Left lung (tissue), 10 donors: Measurements from ENCODE around the gene HDGF. TPM values are rescaled to one million over a fixed set of nuclear protein-coding genes. Genes with fewer than 3 reads are reported as not detected.

Experiments used
- ATAC-seq: fragments of 200-7000 bp; cut with Tn5 transposase; one replicate; pipeline ENCODE4 v1.9.1; 2020; ENCODE audit warnings: moderate library complexity
- DNase-seq, 4 donors: peaks; one replicate each; pipeline ENCODE4 v3.0.0-alpha.2; 2013 to 2020
- H3K27ac ChIP-seq, 2 donors: fragments of 200-600 bp; sonication (generic) in 1 of 2; one replicate each; pipeline versions ENCODE4 v1.5.0 to v1.8.0; 2020 to 2021
- H3K27me3 ChIP-seq, 2 donors: fragments of 200-600 bp; sonication (generic) in 1 of 2; one replicate each; pipeline versions ENCODE4 v1.5.0 to v1.8.0; 2020 to 2021
- H3K36me3 ChIP-seq, 2 donors: fragments of 200-600 bp; sonication (generic) in 1 of 2; one replicate each; pipeline versions ENCODE4 v1.5.0 to v1.8.0; 2020 to 2021
- H3K4me1 ChIP-seq, 2 donors: fragments of 200-600 bp; one replicate each; pipeline ENCODE4 v1.8.0; 2021
- H3K4me3 ChIP-seq, 2 donors: fragments of 200-600 bp; sonication (generic) in 1 of 2; one replicate each; pipeline versions ENCODE4 v1.5.0 to v1.8.0; 2020 to 2021; ENCODE audit warnings: mild to moderate bottlenecking in 1 of 2
- H3K9me3 ChIP-seq, 2 donors: fragments of 200-600 bp; sonication (generic) in 1 of 2; one replicate each; pipeline versions ENCODE4 v1.5.0 to v1.8.0; 2020 to 2021
- intact Hi-C, 2 donors: fragments of 100-400 bp; cut with DNase I; formaldehyde crosslinking; loops; one replicate each; pipeline versions ENCODE4 v1.11.2 to v1.14.2; 2022
- polyA plus RNA-seq, 6 donors: library from polyadenylated mRNA; unstranded; fragments of 120-200 nt; gene quantifications; one replicate each; pipeline ENCODE4 v1.2.1, GENCODE V29; 2013; ENCODE audit not compliant: insufficient read length in 6 of 6
- total RNA-seq, 2 donors: library from RNA; stranded (reverse); fragmentation: NEBNext Ultra II Directional; extraction: Animal tissue kit (Norgen Biotek cat#: 25700); gene quantifications; one replicate each; pipeline ENCODE4 v1.2.1, GENCODE V29; 2021
- TF ChIP-seq, protein P1 (sequence below), 2 donors: fragments of 200-600 bp; sonication (generic) in 1 of 2; IDR thresholded peaks; one replicate each; pipeline versions ENCODE4 v1.5.0 to v1.8.0; 2021; ENCODE audit warnings: antibody characterized with exemption in 2 of 2
- donor health status: DM: no; HTN: yes; CAD: no.
- donor health status: DM: no; HTN: no; CAD: no.

Gene HDGF
- total and polyA plus RNA-seq, 8 donors = 139 to 260 (median 229) TPM

DNA sequence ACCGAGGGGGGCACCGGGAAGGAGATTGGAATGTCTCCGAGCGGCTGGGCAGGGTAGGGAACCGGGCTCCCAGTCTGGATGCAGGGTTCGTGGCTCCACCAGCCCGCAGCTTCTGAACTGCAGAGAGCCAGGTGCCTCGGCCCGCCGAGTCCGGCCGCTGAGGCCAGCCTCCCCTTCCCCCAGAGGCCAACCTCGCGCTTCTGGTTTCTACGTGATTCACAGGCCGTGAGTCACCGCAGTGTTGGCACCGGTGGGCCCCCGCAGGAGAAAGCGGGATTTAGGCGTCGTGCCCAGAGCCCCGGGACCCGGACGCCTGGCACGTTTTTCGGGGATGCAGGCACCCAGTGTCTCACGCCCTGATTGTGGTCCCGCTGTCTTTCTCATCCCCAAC lies 46.5 kb downstream of the HDGF start:
- H3K36me3 ChIP-seq = no peaks in the 10 kb centered on the region
- intact Hi-C loops = no loop called here
- ATAC-seq (peak; percentile 43), DNase-seq (peak in 1 of 4 donors; percentile 48)
- peak overlapping the region; percentile 2 to 27 for H3K4me3 ChIP-seq
- TF ChIP-seq, protein P1, sequence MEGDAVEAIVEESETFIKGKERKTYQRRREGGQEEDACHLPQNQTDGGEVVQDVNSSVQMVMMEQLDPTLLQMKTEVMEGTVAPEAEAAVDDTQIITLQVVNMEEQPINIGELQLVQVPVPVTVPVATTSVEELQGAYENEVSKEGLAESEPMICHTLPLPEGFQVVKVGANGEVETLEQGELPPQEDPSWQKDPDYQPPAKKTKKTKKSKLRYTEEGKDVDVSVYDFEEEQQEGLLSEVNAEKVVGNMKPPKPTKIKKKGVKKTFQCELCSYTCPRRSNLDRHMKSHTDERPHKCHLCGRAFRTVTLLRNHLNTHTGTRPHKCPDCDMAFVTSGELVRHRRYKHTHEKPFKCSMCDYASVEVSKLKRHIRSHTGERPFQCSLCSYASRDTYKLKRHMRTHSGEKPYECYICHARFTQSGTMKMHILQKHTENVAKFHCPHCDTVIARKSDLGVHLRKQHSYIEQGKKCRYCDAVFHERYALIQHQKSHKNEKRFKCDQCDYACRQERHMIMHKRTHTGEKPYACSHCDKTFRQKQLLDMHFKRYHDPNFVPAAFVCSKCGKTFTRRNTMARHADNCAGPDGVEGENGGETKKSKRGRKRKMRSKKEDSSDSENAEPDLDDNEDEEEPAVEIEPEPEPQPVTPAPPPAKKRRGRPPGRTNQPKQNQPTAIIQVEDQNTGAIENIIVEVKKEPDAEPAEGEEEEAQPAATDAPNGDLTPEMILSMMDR (IDR thresholded peaks at IDR 0.05) = no peak
- H3K27ac ChIP-seq = no peak overlapping the region
- no peaks in the 10 kb centered on the region for H3K9me3 ChIP-seq
- peaks cover 19 to 28% of the 10 kb centered on the region in 2 donors for H3K4me1 ChIP-seq
- H3K27me3 ChIP-seq = peaks cover 22 to 83% of the 10 kb centered on the region in 2 donors

DNA sequence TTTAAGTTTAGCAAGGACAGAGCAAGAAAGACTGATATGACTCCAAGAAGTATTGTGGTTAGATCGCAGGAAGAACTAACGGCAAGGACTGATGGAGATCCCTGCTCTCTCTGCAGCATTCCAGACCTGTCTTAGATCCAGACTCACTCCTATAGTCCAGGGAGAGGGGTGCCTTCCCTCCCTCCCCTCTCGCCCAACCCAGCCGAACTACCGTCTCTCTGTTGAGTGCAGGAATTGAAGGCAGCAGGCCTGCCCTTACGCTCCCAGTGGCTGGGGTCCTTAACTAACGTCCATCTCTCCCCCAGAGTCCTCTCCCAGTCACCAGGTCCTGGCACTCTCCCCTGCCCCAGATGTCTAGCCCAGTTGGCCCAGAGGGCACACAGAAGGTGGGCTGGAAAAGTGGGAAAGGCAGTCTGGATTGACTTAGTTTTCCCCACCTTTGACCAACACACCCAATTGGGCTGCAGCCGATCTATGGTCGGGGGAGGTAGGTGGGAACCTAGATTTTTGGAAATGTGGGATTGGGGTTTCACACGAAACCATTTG lies 47.2 kb downstream of the HDGF start:
- no peak overlapping the region for H3K4me3 ChIP-seq
- peaks cover 22 to 86% of the 10 kb centered on the region in 2 donors for H3K27me3 ChIP-seq
- intact Hi-C loops = no loop called here
- H3K36me3 ChIP-seq = no peaks in the 10 kb centered on the region
- H3K27ac ChIP-seq = no peak overlapping the region
- no peak for ATAC-seq
- H3K4me1 ChIP-seq = peaks cover 19 to 28% of the 10 kb centered on the region in 2 donors
- no peak for DNase-seq
- TF ChIP-seq, protein P1 (IDR thresholded peaks at IDR 0.05) = no peak
- no peaks in the 10 kb centered on the region for H3K9me3 ChIP-seq

DNA sequence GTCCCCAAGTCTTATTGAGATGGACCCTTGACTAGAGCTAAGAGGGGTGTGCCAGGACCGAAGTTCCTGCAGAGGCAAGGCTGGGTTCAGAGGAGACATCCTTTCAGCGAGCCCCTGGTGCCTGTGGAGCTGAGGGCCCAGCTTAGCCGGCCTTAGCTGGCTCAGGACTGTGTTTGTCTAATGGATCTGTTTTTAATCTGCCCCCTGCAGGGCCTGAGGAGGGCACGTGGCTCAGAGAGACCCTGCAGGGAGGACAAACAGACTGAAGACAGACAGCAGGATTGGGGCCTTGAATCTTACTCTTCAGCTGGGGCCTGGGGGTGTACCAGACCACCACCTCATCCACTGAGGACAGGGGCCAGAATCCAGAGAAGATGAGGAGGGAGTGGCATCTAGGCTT lies 47.7 kb downstream of the HDGF start:
- no peak for ATAC-seq
- Histone ChIP-seq H3K9me3 (no peaks in the 10 kb centered on the region), H3K4me1 (peaks cover 19 to 28% of the 10 kb centered on the region in 2 donors), H3K36me3 (no peaks in the 10 kb centered on the region), H3K4me3 (no peak overlapping the region), H3K27me3 (peaks cover 22 to 86% of the 10 kb centered on the region in 2 donors), H3K27ac (no peak overlapping the region)
- TF ChIP-seq, protein P1 (IDR thresholded peaks at IDR 0.05) = no peak
- no peak for DNase-seq
- intact Hi-C loops = no loop called here

DNA sequence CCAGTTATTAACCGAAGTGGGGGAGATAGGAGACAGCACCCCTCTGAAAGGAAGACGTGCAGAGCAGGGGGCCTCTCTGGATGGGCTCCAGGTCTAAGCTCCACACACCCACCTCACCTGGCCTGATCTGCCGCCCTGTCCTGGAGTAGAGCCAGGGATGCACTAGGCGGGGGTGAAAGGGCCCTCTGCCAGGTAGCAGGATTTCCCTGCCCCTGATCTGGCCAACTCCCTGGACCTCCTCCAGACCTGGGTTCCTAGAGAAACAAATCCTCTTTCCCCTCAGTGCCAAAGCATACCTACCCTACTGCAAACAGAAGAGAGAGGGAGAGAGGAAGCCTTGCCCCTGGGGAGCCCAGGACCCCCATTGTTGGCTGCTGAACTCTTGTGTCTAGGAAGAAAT lies 48.1 kb downstream of the HDGF start:
- no peaks in the 10 kb centered on the region for H3K36me3 ChIP-seq
- H3K4me3 ChIP-seq = no peak overlapping the region
- peaks cover 22 to 86% of the 10 kb centered on the region in 2 donors for H3K27me3 ChIP-seq
- intact Hi-C loops = no loop called here
- H3K4me1 ChIP-seq = peaks cover 19 to 28% of the 10 kb centered on the region in 2 donors
- TF ChIP-seq, protein P1 (IDR thresholded peaks at IDR 0.05) = no peak
- ATAC-seq = no peak
- H3K9me3 ChIP-seq = no peaks in the 10 kb centered on the region
- no peak overlapping the region for H3K27ac ChIP-seq
- no peak for DNase-seq

DNA sequence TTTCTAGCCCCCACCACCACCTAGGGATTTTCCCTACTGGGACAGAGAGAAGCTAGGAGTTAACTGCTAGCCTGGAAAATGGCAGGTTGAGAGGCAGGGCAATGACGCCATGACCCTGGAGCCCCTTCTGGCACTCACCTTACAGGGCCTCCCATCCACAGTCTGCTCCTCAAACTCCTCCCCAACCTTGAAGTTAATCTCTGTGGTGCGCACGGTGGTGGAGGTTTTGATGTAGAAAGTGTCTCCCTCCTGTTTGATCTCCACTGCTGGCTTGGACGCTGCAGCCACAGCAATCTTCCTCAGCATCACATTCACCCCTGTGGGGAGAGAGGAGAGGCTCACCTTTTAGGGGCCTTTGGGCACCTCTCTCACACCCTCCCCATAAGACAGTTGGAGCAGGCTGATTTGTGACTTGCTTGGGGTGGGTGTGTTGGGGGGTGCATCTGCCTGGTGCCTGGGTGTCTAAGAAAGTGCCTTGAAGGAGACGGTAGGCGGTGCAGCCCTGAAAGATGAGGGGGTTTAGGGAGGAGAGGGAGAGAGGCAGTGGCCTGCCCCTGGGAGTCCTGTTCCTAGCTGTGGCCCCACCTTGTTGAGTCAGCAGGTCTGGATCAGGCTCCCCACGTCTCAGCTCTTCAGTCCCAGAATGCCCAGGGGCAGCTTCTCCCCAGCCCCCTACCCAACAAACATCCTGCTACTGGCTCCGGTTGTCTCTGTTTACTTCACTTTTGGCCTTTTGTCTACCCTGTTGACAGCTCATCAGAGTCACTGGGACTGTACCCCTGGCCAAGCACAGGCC lies 50.5 kb downstream of the HDGF start:
- Histone ChIP-seq H3K9me3 (no peaks in the 10 kb centered on the region), H3K36me3 (no peaks in the 10 kb centered on the region), H3K4me3 (no peak overlapping the region), H3K27me3 (peaks cover 22 to 73% of the 10 kb centered on the region in 2 donors), H3K4me1 (peaks cover 12 to 16% of the 10 kb centered on the region in 2 donors), H3K27ac (no peak overlapping the region)
- intact Hi-C loops = no loop called here
- no peak for ATAC-seq
- no peak for DNase-seq
- TF ChIP-seq, protein P1 (IDR thresholded peaks at IDR 0.05) = no peak
